Activated naive CD4-positive, alpha-beta T cell (primary cell): ENCODE data around the gene CNPY3.

Experiments used
- DNase-seq, 4 experiments: peaks; one replicate each; lab custom pipeline; 2025; lab: John Stamatoyannopoulos, UW

The CNPY3 gene

DNA sequence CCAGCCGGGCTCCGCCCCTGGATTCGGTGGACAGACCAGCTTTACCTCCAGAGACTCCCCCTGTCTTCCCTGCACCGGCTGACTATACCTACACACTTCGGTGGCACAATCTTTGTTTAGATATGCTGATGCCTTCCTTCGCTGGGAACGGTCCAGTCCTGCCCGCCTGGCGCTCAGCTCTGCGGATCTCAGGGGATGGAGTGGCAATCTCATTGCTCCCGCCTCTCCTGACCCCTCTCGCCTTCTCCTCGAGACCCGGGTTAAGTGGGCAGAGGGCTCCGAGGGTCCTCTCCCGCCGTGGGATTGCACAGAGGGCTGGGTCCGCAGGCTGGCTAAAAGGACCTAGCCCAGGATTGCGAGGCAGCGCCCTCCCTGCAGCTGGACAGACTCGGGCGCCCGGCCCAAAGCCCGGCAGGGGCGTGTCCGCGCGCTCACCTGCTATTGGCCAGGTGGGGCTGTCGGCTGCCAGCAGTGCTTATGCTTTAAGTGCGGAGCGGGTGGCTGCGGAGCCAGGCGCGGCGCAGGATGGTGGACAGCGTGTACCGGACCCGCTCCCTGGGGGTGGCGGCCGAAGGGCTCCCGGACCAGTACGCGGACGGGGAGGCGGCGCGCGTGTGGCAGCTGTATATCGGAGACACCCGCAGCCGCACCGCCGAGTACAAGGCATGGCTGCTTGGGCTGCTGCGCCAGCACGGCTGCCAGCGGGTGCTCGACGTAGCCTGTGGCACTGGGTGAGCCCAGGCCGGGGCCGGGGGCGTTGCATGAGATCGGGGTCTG lies 31.2 kb downstream of the CNPY3 start, which contains the start of gene GNMT:
Gene GNMT, plus strand, starts transcription at position 512 of the 777 bp plus-strand sequence. Its CDS starts 14 bp downstream, at position 526.
- DNase-seq = peak in 1 of 4 experiments; percentile 29

DNA sequence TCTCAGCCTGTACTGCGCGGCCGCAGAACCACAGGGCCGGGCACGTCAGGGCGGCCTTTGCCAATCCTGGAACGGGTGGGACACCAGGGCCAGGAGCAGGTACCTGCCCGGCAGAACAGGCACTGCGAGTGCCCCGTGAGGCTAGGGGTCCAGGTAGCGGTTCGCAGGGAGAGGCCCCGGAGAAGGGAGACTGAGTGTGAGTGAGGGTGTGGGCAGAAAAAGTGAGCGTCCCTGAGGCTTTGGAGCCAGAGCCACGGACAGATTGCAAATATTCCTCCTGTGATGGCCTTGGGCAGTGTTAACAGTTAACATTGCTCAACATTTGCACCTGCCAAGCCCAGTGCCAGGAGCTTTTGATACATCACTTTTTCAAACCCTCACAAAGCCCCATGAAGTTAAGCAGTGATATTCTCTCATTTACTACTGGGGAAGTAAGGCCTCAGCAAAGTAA lies 31.8 kb downstream of the CNPY3 start:
- no peak for DNase-seq

DNA sequence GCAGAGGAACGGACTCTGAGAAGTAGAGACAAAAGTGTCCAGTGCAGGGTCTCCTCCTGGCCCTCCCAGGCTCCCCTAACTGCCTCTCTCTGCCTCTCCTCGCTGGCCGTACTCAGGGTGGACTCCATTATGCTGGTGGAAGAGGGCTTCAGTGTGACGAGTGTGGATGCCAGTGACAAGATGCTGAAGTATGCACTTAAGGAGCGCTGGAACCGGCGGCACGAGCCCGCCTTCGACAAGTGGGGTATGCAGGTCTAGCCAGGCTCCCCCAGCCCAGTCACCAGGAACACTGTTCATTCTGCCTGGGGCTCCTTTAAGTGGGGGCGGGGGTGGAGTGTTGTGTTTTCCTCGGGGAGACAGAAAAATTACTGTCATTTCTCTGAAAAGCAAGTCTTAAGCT lies 32.8 kb downstream of the CNPY3 start:
- DNase-seq = no peak

GRCh38 chr6:42962502-42963178 lies 33.4 kb downstream of the CNPY3 start:
- DNase-seq = no peak

GRCh38 chr6:42963179-42963854 lies 34.0 kb downstream of the CNPY3 start:
- DNase-seq = no peak

DNA sequence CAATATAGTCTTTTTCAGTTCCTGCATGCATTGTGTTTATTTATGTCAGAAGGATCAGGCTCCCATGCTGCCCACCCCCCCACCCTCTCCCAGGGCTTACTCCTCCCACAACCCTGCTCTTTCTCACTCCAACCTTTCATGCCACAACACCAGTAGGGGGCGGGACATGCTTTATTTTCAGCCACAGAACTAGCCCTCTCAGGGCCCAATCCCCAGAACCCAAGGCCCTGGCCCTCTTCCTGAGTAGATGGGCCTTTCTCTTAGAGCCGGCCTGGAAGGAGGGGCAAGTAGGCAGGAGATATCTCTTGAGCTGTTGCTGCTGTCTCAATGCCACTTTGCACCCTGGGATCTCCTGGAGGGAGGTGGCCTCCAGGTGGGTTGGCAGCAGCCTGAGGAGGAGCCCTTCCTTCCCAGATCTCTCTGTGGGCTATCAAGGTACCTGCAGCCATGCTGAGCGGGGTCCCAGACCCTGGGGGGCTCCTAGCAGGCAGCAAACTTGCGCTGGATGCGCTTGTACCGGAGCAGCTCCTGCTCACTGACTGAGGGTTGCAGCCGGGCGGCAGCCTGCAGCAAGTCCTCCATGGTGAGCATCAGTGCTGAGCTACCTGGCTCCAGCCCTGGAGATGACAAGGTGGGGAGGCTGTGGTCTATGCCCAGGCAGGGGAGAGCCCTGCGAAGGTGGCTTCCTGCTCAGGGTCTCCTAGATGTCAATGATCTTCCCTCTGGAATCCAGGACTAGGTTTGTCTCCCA lies 34.8 kb downstream of the CNPY3 start:
- DNase-seq = peak in 1 of 4 experiments; percentile 7

DNA sequence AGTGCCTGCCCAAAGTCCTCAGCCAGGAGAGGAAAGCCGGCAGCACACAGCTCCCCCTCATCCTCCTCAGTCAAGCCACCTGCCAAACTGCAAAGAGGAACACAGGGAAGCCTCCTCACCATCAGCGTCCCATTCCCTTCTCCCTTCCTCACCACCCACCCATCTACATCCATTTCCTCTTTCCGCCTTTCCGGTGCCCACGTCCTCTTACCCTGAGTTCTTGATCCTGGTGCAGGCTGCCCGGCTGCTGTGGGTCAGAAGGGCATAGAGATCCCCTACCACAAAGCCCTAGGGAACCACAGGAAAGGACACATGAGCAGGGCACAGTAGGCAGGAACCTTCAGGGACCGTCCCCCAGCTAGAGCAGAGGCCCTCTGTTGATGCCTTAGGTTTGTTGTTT lies 37.3 kb downstream of the CNPY3 start:
- no peak for DNase-seq

- DNase-seq = no peak
These were observed 37.9 kb downstream of the CNPY3 start for GRCh38 chr6:42967228-42967627.

DNA sequence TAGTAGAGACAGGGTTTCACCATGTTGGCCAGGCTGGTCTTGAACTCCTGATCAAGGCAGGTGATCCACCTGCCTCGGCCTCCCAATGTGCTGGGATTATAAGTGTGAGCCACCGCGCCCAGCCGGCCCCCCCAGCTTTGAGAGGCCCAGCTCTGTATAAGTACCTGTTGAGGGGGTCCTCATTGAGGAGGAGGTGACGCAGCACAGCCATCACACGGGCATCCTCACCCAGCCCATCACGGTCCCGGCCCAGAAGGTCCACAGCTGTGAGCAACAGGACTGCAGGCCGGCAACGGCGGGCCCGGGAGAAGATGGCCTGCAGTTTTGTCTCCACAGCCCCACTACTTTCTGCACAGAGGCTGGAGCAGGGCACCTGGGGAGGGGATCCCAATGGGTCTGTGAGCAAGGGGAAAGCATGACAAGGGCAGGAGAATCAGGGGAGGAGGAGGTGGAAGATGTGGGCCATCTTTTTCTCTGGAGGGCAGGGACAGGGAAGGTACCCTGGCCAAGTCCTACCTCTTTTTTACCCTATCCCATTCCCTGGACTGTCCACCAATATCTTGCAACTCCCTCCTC lies 38.9 kb downstream of the CNPY3 start:
- DNase-seq = no peak

DNA sequence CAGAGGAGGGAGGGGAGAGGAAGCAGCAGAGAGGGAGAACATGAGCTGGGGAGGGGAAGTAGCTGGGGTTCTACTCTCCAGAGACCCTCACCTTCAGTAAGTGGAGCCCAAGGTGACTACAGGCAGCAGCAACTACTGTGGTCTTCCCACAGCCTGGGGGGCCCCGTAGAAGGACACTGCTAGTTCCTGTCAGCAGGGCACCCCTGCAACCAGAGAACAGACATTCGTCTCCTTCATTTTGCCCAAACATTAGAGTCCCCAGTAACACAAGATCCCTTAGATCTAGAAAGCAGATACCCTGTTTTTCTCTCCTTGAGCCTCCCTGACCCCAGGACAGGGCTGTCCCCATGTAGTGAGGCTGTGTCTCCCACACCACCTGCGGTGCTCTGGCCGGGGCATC lies 39.5 kb downstream of the CNPY3 start:
- no peak for DNase-seq

GRCh38 chr6:42969431-42969830 lies 40.2 kb downstream of the CNPY3 start:
- DNase-seq = no peak

DNA sequence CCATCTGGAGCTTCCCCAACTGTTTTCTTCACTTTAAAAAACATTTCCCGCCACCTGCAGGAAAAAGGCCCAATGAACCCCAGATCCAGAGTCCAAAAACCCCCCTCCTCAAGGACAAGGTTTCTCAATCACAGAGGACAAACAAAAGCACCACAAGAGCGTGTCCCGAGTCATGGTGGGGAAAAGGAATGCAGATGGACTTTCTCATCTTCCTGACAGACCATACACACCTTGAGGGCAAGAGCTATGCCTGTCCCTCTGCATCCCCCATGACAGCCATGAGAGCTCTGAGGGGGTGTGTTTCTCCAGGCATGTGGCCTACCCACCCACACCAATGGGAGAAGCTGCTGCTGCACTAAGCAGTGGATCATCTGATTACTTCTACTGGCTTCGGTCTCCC lies 40.7 kb downstream of the CNPY3 start:
- no peak for DNase-seq

- no peak for DNase-seq
These were observed 41.8 kb downstream of the CNPY3 start for GRCh38 chr6:42970871-42971612.

DNA sequence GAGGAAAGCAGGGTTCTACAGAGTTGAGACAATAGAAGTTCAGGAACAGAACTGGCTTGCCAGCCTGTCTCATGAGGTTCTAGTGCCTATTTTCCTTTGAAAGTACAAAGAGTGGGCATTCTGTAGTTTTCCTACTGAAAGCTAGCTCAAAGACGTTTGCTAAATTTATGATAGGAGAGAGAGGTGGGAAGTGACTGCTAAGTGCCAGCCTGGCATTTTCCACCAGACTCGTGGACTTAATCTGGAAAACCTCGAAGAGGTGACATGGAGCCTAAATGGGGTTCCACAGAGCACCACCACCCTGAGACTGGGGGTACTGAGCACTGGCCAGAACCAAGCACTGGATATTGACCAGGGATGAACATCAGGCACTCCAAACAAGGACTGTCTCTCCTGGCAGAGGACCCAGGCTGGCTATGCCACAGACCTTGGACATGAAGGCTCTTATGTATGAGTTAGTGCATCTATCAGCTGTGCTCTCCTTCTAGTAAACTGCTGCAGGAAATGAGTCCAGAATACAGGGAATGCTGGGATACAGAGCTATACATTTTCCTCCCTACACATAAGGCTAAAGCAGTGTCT lies 42.6 kb downstream of the CNPY3 start:
- no peak for DNase-seq

GRCh38 chr6:42973926-42974325 lies 44.6 kb downstream of the CNPY3 start:
- no peak for DNase-seq

DNA sequence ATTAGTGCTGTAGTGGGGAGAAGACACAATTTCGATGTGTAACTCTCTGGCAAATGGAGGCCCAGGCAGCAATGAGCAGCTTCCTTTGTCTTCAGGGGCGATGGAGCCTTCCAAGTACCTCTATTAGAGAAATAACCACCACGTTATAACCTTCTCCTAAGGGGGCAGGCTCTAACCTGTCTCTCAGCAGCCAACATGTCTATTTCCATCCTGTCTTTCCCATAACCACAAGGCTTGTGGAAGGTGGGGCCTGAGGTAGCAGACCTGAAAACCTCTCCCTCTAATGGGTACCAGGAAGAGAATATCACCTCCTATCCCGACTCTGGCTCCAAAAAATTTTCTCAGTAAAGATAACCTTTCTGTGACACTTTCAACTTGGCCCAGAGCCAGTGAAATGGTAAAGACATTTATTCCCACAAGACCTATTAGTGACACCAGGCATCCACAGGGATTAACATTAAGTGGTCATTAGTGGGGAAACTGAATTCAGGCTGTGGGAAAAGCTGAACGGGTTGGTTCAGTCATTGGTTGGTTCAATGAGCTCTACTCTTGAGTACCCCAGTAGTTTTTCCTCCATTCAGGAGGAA lies 45.7 kb downstream of the CNPY3 start:
- DNase-seq = no peak

GRCh38 chr6:42978487-42978838 lies 49.2 kb downstream of the CNPY3 start:
- no peak for DNase-seq

DNA sequence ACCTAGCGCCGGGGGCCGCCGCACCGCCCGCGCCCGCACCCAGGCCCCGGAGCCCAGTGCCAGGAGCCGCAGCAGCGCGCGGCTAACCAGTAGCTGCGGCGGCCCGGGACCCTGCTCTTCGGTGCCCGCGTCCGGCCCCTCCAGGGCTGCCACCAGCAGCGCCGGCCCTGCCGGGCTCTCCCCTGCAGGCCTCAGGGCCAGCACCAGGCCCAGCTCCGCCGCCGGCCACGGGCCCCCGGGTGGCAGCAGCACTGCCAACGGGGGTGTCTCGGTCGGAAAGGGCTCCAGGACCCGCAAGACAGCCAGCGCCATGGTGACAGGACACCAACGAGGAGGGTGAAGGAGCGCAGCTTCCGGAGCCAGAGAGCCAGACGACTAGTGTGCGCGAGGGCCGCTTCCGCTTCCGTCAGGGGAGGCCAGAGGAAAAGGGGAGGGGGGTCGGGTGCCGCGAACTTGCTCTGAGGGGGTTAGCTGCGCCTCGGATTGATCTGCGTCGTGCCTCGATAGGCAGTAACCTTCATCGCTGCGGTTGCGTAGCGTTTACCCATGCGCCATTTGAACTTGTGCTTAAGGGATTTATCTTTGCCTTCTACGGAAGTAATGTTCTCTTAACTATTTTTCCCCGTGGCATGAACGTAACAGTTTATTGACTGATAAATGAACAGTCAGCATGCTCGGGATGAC lies 49.7 kb downstream of the CNPY3 start, which contains the start of gene PEX6:
Gene PEX6, minus strand, starts transcription at position 343 of the 684 bp plus-strand sequence. Its CDS starts 31 bp downstream, at position 312.
- peak; percentile 55 to 92 (median 80) for DNase-seq

DNA sequence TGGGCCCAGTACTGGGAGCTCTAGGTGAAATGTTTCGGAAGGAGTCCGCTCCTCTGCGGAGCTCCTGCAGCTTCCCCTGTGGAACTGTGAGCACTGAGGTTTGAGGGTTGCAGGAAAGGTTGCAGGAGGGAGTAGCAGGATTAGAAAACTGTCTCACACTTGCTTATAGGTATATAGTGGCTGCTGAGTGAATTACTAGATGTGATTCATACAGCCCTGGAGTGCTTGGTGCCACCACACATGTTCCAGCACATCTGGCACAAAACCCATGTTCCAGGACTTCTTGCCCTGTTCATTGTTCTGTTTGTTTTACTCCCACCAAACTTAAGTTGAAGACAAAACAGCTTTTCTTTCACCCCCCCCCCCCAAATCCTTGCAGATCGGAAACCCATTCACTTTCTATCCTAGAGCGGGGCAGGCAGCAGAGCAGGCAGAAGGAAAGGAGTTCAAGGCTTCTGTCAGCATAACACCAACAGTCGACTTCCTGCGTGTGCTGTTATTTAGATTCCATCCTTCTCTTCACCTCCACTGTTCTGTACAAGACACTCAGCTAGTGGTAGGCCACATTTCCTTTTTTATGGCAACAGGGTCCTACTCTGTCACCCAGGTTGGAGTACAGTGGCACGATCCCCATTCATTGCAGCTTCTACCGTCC lies 50.4 kb downstream of the CNPY3 start:
- no peak for DNase-seq
